ENCODE data around the gene NRP1. TPM values are rescaled to one million over a fixed set of nuclear protein-coding genes. Genes with fewer than 3 reads are reported as not detected.

NRP1 gene
- polyA plus RNA-seq, 3 donors = 1.1 to 1.7 (median 1.3) TPM

- Mint-ChIP-seq H3K36me3 (no peaks in the 10 kb centered on the region), H3K4me3 (no peak overlapping the region), H3K4me1 (no peaks in the 10 kb centered on the region), H3K27me3 (ENCODE audit: low read depth in 3 of 3) (peaks cover 1 to 3% (median 3%) of the 10 kb centered on the region in 3 donors), H3K9me3 (peaks cover 0 to 9% (median 3%) of the 10 kb centered on the region in 7 donors), H3K27ac (no peak overlapping the region)
- 53% methylated on average over 4 of the region's 4 CpGs for WGBS (ENCODE audit: insufficient coverage)
- intact Hi-C loops (cut with micrococcal nuclease) = no loop called here
- H3K4me2 ChIP-seq (replicated peaks; ENCODE audit: extremely low read depth, low read length, poor library complexity, severe bottlenecking) = no peak overlapping the region
- H3K9me3 ChIP-seq (replicated peaks in 1 of 2; ENCODE audit: control insufficient read depth in 1 of 2, insufficient read depth in 1 of 2, low read length in 2 of 2) = no peaks in the 10 kb centered on the region
- peaks cover 0 to 2% of the 10 kb centered on the region in 2 donors for H3K27me3 ChIP-seq (ENCODE audit: control insufficient read depth in 2 of 2, insufficient read depth in 2 of 2, low read length in 2 of 2)
- no peak overlapping the region for H3K4me3 ChIP-seq (replicated peaks in 1 of 3; ENCODE audit: low read depth in 2 of 3, low read length in 3 of 3)
- DNase-seq = no peak
- no peaks in the 10 kb centered on the region for H3K36me3 ChIP-seq (replicated peaks in 1 of 2; ENCODE audit: control insufficient read depth in 1 of 2, insufficient read depth in 2 of 2, low read length in 2 of 2)
- H3K79me2 ChIP-seq (ENCODE audit: insufficient read depth, low read length) = no peaks in the 10 kb centered on the region
- H2AFZ ChIP-seq (ENCODE audit: insufficient read depth, low read depth, low read length, poor library complexity, severe bottlenecking) = no peak overlapping the region
- no peaks in the 10 kb centered on the region for H3K4me1 ChIP-seq (ENCODE audit: control insufficient read depth in 1 of 2, insufficient read depth in 2 of 2, low read length in 2 of 2)
- no peaks in the 10 kb centered on the region for H4K20me1 ChIP-seq (ENCODE audit: insufficient read depth, low read length)
- H3K9ac ChIP-seq (ENCODE audit: insufficient read depth, low read length, poor library complexity, severe bottlenecking) = no peak overlapping the region
- no peak overlapping the region for H3K27ac ChIP-seq (ENCODE audit: low read depth in 1 of 2, low read length in 2 of 2)
- TF ChIP-seq, protein P1, sequence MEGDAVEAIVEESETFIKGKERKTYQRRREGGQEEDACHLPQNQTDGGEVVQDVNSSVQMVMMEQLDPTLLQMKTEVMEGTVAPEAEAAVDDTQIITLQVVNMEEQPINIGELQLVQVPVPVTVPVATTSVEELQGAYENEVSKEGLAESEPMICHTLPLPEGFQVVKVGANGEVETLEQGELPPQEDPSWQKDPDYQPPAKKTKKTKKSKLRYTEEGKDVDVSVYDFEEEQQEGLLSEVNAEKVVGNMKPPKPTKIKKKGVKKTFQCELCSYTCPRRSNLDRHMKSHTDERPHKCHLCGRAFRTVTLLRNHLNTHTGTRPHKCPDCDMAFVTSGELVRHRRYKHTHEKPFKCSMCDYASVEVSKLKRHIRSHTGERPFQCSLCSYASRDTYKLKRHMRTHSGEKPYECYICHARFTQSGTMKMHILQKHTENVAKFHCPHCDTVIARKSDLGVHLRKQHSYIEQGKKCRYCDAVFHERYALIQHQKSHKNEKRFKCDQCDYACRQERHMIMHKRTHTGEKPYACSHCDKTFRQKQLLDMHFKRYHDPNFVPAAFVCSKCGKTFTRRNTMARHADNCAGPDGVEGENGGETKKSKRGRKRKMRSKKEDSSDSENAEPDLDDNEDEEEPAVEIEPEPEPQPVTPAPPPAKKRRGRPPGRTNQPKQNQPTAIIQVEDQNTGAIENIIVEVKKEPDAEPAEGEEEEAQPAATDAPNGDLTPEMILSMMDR (IDR thresholded peaks at IDR 0.05) = no peak
Measured at GRCh38 chr10:33315891-33316290, 18.6 kb downstream of the NRP1 start.

DNA sequence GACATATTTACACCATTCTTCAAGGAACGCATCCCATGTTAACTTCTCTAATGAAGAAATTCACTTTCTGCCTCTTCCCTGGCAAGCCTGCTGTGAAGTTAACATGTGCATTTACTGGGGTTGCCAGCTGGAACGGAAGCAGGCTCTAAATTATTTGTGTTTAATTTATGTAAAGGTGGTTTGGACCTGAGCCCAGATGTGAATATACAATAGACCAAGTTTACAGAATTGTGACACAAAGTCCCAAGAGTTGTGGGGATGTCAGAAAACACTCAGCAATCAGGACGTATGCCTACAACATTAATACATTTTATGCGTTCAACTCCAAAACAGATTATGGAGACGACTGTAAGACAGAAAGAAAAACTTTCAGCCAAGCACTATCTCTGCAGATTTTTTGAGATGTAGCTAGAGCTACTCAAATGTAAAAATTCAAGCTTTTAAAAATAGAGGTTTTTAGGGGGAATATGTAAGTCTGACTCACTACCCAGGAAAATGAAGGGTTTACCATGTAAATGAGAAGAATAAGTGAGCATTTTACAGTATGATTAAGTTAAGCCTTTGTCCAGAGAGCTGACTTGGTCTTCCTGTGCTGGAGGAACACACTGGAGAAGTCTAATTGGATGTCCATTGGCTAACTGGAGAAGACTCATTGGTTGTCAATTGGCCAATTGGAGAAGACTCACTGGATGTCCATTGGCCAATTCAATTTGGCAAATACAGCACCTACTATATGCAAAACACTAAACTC, 19.5 kb downstream of the NRP1 start:
- Mint-ChIP-seq H3K27ac (no peak overlapping the region), H3K9me3 (peaks cover 0 to 9% (median 5%) of the 10 kb centered on the region in 7 donors), H3K36me3 (no peaks in the 10 kb centered on the region), H3K27me3 (ENCODE audit: low read depth in 3 of 3) (peaks cover 0 to 3% (median 3%) of the 10 kb centered on the region in 3 donors), H3K4me1 (no peaks in the 10 kb centered on the region), H3K4me3 (no peak overlapping the region)
- H4K20me1 ChIP-seq (ENCODE audit: insufficient read depth, low read length) = no peaks in the 10 kb centered on the region
- no peak overlapping the region for H2AFZ ChIP-seq (ENCODE audit: insufficient read depth, low read depth, low read length, poor library complexity, severe bottlenecking)
- WGBS (ENCODE audit: insufficient coverage) = no CpG with 5 or more reads among the region's 5 CpGs
- H3K4me3 ChIP-seq (replicated peaks in 1 of 3; ENCODE audit: low read depth in 2 of 3, low read length in 3 of 3) = no peak overlapping the region
- no peak for DNase-seq
- H3K79me2 ChIP-seq (ENCODE audit: insufficient read depth, low read length) = no peaks in the 10 kb centered on the region
- H3K27me3 ChIP-seq (ENCODE audit: control insufficient read depth in 2 of 2, insufficient read depth in 2 of 2, low read length in 2 of 2) = peaks cover 0 to 2% of the 10 kb centered on the region in 2 donors
- no peaks in the 10 kb centered on the region for H3K9me3 ChIP-seq (replicated peaks in 1 of 2; ENCODE audit: control insufficient read depth in 1 of 2, insufficient read depth in 1 of 2, low read length in 2 of 2)
- H3K4me2 ChIP-seq (replicated peaks; ENCODE audit: extremely low read depth, low read length, poor library complexity, severe bottlenecking) = no peak overlapping the region
- TF ChIP-seq, protein P1 (IDR thresholded peaks at IDR 0.05) = no peak
- no peak overlapping the region for H3K27ac ChIP-seq (ENCODE audit: low read depth in 1 of 2, low read length in 2 of 2)
- intact Hi-C loops (cut with micrococcal nuclease) = no loop called here
- no peak overlapping the region for H3K9ac ChIP-seq (ENCODE audit: insufficient read depth, low read length, poor library complexity, severe bottlenecking)
- H3K4me1 ChIP-seq (ENCODE audit: control insufficient read depth in 1 of 2, insufficient read depth in 2 of 2, low read length in 2 of 2) = no peaks in the 10 kb centered on the region
- no peaks in the 10 kb centered on the region for H3K36me3 ChIP-seq (replicated peaks in 1 of 2; ENCODE audit: control insufficient read depth in 1 of 2, insufficient read depth in 2 of 2, low read length in 2 of 2)
